Liver (tissue), 3 donors: Measurements from ENCODE around the gene SLCO2A1.

ENCODE experiments used
- CTCF ChIP-seq: fragments of 150-350 bp; IDR thresholded peaks from 2 replicates; pipeline ENCODE4 v1.5.1; 2017; ENCODE audit warnings: improper control_type of control experiment, low read depth, low read length; ENCODE audit not compliant: missing input control
- JUND ChIP-seq, 2 donors: IDR thresholded peaks; 2 replicates each; pipeline ENCODE4 v1.6.1; 2016; ENCODE audit warnings: antibody characterized with exemption in 2 of 2
- MAX ChIP-seq: IDR thresholded peaks from 2 replicates; pipeline ENCODE4 v1.6.1; 2016; ENCODE audit warnings: antibody characterized with exemption
- RAD21 ChIP-seq, 2 donors: IDR thresholded peaks; 2 replicates each; pipeline ENCODE4 v1.6.1; 2016; ENCODE audit warnings: antibody characterized with exemption in 2 of 2, mild to moderate bottlenecking in 2 of 2
- TAF1 ChIP-seq: conservative IDR thresholded peaks from 2 replicates; pipeline ENCODE4 v1.6.1; 2016; ENCODE audit warnings: antibody characterized with exemption, mild to moderate bottlenecking
- donor health status: healthy.
- donor health status: healthy.

GRCh38 chr3:133890037-133890436 is 139.7 kb downstream of the SLCO2A1 start:
- TF ChIP-seq CTCF: no peak
- TF ChIP-seq JUND (IDR thresholded peaks at IDR 0.05): no peak
- no peak for TF ChIP-seq MAX
- no peak for TF ChIP-seq RAD21 (IDR thresholded peaks at IDR 0.05)
- no peak for TF ChIP-seq TAF1
